ENCODE measurements around the gene ITFG1. TPM values are rescaled to one million over a fixed set of nuclear protein-coding genes. Genes with fewer than 3 reads are reported as not detected.

ITFG1 gene
- total RNA-seq, 2 donors from 2014 or later: 17.8 to 24.6 TPM

GRCh38 chr16:47387026-47387734 lies 73.7 kb downstream of the ITFG1 start:
- DNase-seq (no peak), ATAC-seq (no peak)
- no peaks in the 10 kb centered on the region for H3K27me3 ChIP-seq
- 88 to 90% methylated on average over 3 of the region's 3 CpGs for WGBS, 2 donors
- intact Hi-C loops (cut with DNase I): no loop called here
- no peaks in the 10 kb centered on the region for H3K9me3 ChIP-seq
- H3K4me1 ChIP-seq: no peaks in the 10 kb centered on the region
- H3K27ac ChIP-seq: no peak overlapping the region
- H3K4me3 ChIP-seq: no peak overlapping the region
- H3K36me3 ChIP-seq (replicated peaks in 1 of 2; ENCODE audit: insufficient read depth in 1 of 2, low read depth in 2 of 2): no peaks in the 10 kb centered on the region
- TF ChIP-seq POLR2A (IDR thresholded peaks at IDR 0.05): no peak
- no peak for TF ChIP-seq CTCF (IDR thresholded peaks at IDR 0.05)

GRCh38 chr16:47386201-47386718 lies 74.6 kb downstream of the ITFG1 start:
- Histone ChIP-seq H3K4me3 (no peak overlapping the region), H3K27ac (no peak overlapping the region), H3K27me3 (no peaks in the 10 kb centered on the region), H3K4me1 (no peaks in the 10 kb centered on the region), H3K9me3 (no peaks in the 10 kb centered on the region), H3K36me3 (replicated peaks in 1 of 2; ENCODE audit: insufficient read depth in 1 of 2, low read depth in 2 of 2) (no peaks in the 10 kb centered on the region)
- TF ChIP-seq POLR2A (IDR thresholded peaks at IDR 0.05): no peak
- no peak for TF ChIP-seq CTCF (IDR thresholded peaks at IDR 0.05)
- intact Hi-C loops (cut with DNase I): no loop called here
- no peak for ATAC-seq
- DNase-seq: no peak
- WGBS, 2 donors: 99% methylated on average over 5 of the region's 5 CpGs

GRCh38 chr16:47382362-47382761 lies 78.5 kb downstream of the ITFG1 start:
- intact Hi-C loops (cut with DNase I): no loop called here
- H3K36me3 ChIP-seq (replicated peaks in 1 of 2; ENCODE audit: insufficient read depth in 1 of 2, low read depth in 2 of 2): no peaks in the 10 kb centered on the region
- no peak for TF ChIP-seq POLR2A (IDR thresholded peaks at IDR 0.05)
- TF ChIP-seq CTCF (IDR thresholded peaks at IDR 0.05): no peak
- no peak overlapping the region for H3K4me3 ChIP-seq
- no peaks in the 10 kb centered on the region for H3K4me1 ChIP-seq
- ATAC-seq: no peak
- no peak for DNase-seq
- H3K27me3 ChIP-seq: no peaks in the 10 kb centered on the region
- no peaks in the 10 kb centered on the region for H3K9me3 ChIP-seq
- H3K27ac ChIP-seq: no peak overlapping the region
- WGBS, 2 donors: 93 to 94% methylated on average over 5 of the region's 5 CpGs

GRCh38 chr16:47377154-47377553 lies 83.7 kb downstream of the ITFG1 start:
- Histone ChIP-seq H3K9me3 (no peaks in the 10 kb centered on the region), H3K4me3 (no peak overlapping the region), H3K4me1 (no peaks in the 10 kb centered on the region), H3K36me3 (replicated peaks in 1 of 2; ENCODE audit: insufficient read depth in 1 of 2, low read depth in 2 of 2) (no peaks in the 10 kb centered on the region), H3K27me3 (no peaks in the 10 kb centered on the region), H3K27ac (no peak overlapping the region)
- WGBS, 2 donors: 62 to 71% methylated on average over 3 of the region's 3 CpGs
- intact Hi-C loops (cut with DNase I): no loop called here
- DNase-seq (no peak), ATAC-seq (no peak)
- TF ChIP-seq CTCF (IDR thresholded peaks at IDR 0.05): no peak
- no peak for TF ChIP-seq POLR2A (IDR thresholded peaks at IDR 0.05)

- Histone ChIP-seq H3K4me3 (no peak overlapping the region), H3K36me3 (replicated peaks in 1 of 2; ENCODE audit: insufficient read depth in 1 of 2, low read depth in 2 of 2) (no peaks in the 10 kb centered on the region), H3K4me1 (no peaks in the 10 kb centered on the region), H3K9me3 (no peaks in the 10 kb centered on the region), H3K27me3 (no peaks in the 10 kb centered on the region), H3K27ac (no peak overlapping the region)
- intact Hi-C loops (cut with DNase I): no loop called here
- TF ChIP-seq POLR2A (IDR thresholded peaks at IDR 0.05): no peak
- TF ChIP-seq CTCF (IDR thresholded peaks at IDR 0.05): no peak
- DNase-seq: no peak
- no peak for ATAC-seq
- WGBS, 2 donors: 96 to 100% methylated on average over 1 of the region's 1 CpG
These were observed 85.4 kb downstream of the ITFG1 start for GRCh38 chr16:47375423-47375822.

Measured in body of pancreas (tissue), 4 donors.